Measurements from ENCODE around the gene TAOK3.

DNA sequence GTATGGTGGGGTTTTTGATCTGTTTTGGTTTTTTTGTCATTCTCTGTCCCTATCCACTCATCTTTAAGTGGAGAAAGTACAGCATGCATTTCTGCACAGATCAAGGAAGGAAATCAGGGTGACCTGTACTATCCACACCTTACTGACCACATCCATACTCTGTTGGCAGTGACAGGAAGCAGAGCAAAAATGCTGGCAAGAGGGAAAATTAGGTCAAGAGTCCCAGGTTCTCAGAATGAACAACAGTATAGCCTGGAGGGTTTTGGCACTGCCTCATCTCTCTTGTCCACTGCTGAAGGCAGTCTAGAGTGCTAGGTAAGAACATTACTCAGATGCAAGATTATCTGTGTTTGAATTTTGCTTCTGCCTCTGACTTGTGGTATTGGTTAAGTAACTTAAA, 70.7 kb downstream of the TAOK3 start:
- TF ChIP-seq, protein P1, sequence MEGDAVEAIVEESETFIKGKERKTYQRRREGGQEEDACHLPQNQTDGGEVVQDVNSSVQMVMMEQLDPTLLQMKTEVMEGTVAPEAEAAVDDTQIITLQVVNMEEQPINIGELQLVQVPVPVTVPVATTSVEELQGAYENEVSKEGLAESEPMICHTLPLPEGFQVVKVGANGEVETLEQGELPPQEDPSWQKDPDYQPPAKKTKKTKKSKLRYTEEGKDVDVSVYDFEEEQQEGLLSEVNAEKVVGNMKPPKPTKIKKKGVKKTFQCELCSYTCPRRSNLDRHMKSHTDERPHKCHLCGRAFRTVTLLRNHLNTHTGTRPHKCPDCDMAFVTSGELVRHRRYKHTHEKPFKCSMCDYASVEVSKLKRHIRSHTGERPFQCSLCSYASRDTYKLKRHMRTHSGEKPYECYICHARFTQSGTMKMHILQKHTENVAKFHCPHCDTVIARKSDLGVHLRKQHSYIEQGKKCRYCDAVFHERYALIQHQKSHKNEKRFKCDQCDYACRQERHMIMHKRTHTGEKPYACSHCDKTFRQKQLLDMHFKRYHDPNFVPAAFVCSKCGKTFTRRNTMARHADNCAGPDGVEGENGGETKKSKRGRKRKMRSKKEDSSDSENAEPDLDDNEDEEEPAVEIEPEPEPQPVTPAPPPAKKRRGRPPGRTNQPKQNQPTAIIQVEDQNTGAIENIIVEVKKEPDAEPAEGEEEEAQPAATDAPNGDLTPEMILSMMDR (IDR thresholded peaks at IDR 0.05; ENCODE audit: low read depth, low read length) = no peak
- TF ChIP-seq POLR2A (IDR thresholded peaks at IDR 0.05; ENCODE audit: extremely low read depth, insufficient read length) = no peak
- TF ChIP-seq, protein P2, sequence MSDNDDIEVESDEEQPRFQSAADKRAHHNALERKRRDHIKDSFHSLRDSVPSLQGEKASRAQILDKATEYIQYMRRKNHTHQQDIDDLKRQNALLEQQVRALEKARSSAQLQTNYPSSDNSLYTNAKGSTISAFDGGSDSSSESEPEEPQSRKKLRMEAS (IDR thresholded peaks at IDR 0.05; ENCODE audit: low read depth, low read length) = no peak
